Prostate gland (tissue), 2 donors: Measurements from ENCODE around the gene TSPAN6.

Experiments
- POLR2A ChIP-seq: fragments of 450-650 bp; IDR thresholded peaks from one replicate; pipeline ENCODE4 v1.6.1; 2016; ENCODE audit warnings: antibody characterized with exemption, mild to moderate bottlenecking
- TF ChIP-seq, protein P1 (sequence below), 4 experiments: fragments of 200-600 bp in 2 of 4; fragments of 450-650 bp in 2 of 4; sonication (generic) in 2 of 4; IDR thresholded peaks; 1 replicate in 3 of 4; 2 replicates in 1 of 4; pipeline ENCODE4 v1.5.1; 2016 to 2019; ENCODE audit warnings: antibody characterized with exemption in 4 of 4, mild to moderate bottlenecking in 2 of 4, moderate library complexity in 2 of 4

DNA sequence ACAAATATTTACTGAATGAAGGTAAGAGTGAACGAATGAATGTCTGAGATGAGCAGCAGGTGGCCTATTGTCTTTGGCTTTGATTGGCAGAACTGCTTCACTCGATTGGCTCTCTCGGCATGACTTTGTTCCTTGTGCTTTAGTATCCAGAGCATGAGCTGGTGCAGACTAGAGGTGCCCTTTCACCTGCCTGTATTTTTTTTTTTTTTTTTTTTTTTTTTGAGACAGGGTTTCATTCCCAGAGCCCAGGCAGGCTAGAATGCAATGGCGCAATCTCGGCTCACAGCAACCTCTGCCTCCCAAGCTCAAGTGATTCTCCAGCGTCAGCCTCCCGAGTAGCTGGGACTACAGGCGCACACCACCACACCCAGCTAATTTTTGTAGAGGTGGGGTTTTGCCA, 46.3 kb upstream of the TSPAN6 start:
- TF ChIP-seq, protein P1, sequence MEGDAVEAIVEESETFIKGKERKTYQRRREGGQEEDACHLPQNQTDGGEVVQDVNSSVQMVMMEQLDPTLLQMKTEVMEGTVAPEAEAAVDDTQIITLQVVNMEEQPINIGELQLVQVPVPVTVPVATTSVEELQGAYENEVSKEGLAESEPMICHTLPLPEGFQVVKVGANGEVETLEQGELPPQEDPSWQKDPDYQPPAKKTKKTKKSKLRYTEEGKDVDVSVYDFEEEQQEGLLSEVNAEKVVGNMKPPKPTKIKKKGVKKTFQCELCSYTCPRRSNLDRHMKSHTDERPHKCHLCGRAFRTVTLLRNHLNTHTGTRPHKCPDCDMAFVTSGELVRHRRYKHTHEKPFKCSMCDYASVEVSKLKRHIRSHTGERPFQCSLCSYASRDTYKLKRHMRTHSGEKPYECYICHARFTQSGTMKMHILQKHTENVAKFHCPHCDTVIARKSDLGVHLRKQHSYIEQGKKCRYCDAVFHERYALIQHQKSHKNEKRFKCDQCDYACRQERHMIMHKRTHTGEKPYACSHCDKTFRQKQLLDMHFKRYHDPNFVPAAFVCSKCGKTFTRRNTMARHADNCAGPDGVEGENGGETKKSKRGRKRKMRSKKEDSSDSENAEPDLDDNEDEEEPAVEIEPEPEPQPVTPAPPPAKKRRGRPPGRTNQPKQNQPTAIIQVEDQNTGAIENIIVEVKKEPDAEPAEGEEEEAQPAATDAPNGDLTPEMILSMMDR (IDR thresholded peaks at IDR 0.05) = no peak
- TF ChIP-seq POLR2A = no peak
